ENCODE results near the gene ERMAP.

Gene ERMAP

GRCh38 chr1:42825036-42825851 lies 8.3 kb downstream of the ERMAP start:
- H3K9me3 Mint-ChIP-seq, result no peaks in the 10 kb centered on the region
- H3K4me1 Mint-ChIP-seq, result peaks cover 8% of the 10 kb centered on the region
- H3K27ac Mint-ChIP-seq, result no peak overlapping the region
- H3K4me3 Mint-ChIP-seq, result no peak overlapping the region
- no peaks in the 10 kb centered on the region for H3K27me3 Mint-ChIP-seq
- peaks cover 3% of the 10 kb centered on the region for H3K36me3 Mint-ChIP-seq

GRCh38 chr1:42830631-42831030 lies 13.7 kb downstream of the ERMAP start:
- Mint-ChIP-seq H3K27me3 (no peaks in the 10 kb centered on the region), H3K4me3 (no peak overlapping the region), H3K4me1 (no peaks in the 10 kb centered on the region), H3K27ac (no peak overlapping the region), H3K9me3 (no peaks in the 10 kb centered on the region), H3K36me3 (peaks cover 3% of the 10 kb centered on the region)

GRCh38 chr1:42831273-42831672 lies 14.4 kb downstream of the ERMAP start:
- Mint-ChIP-seq H3K4me3 (no peak overlapping the region), H3K27me3 (no peaks in the 10 kb centered on the region), H3K27ac (no peak overlapping the region), H3K9me3 (no peaks in the 10 kb centered on the region), H3K36me3 (peaks cover 5% of the 10 kb centered on the region), H3K4me1 (no peaks in the 10 kb centered on the region)

- H3K27me3 Mint-ChIP-seq, result no peaks in the 10 kb centered on the region
- H3K4me3 Mint-ChIP-seq, result no peak overlapping the region
- H3K4me1 Mint-ChIP-seq, result no peaks in the 10 kb centered on the region
- no peaks in the 10 kb centered on the region for H3K9me3 Mint-ChIP-seq
- no peak overlapping the region for H3K27ac Mint-ChIP-seq
- peaks cover 5% of the 10 kb centered on the region for H3K36me3 Mint-ChIP-seq
These were observed 15.8 kb downstream of the ERMAP start for GRCh38 chr1:42832641-42833240.

GRCh38 chr1:42833981-42834380 lies 17.1 kb downstream of the ERMAP start:
- Mint-ChIP-seq H3K4me1 (no peaks in the 10 kb centered on the region), H3K27me3 (no peaks in the 10 kb centered on the region), H3K27ac (no peak overlapping the region), H3K4me3 (no peak overlapping the region), H3K36me3 (peaks cover 5% of the 10 kb centered on the region), H3K9me3 (no peaks in the 10 kb centered on the region)

GRCh38 chr1:42834803-42835202 lies 17.9 kb downstream of the ERMAP start:
- Mint-ChIP-seq H3K4me3 (no peak overlapping the region), H3K9me3 (no peaks in the 10 kb centered on the region), H3K27ac (no peak overlapping the region), H3K4me1 (no peaks in the 10 kb centered on the region), H3K36me3 (peaks cover 5% of the 10 kb centered on the region), H3K27me3 (no peaks in the 10 kb centered on the region)

GRCh38 chr1:42835422-42835821 lies 18.5 kb downstream of the ERMAP start:
- no peaks in the 10 kb centered on the region for H3K4me1 Mint-ChIP-seq
- H3K9me3 Mint-ChIP-seq, result no peaks in the 10 kb centered on the region

GRCh38 chr1:42837709-42838108 lies 20.8 kb downstream of the ERMAP start:
- Mint-ChIP-seq H3K36me3 (peaks cover 3% of the 10 kb centered on the region), H3K27me3 (no peaks in the 10 kb centered on the region), H3K4me1 (no peaks in the 10 kb centered on the region), H3K4me3 (no peak overlapping the region), H3K9me3 (no peaks in the 10 kb centered on the region), H3K27ac (no peak overlapping the region)

More at GRCh38 chr1:42835422-42835821, 18.5 kb downstream of the ERMAP start:
- H3K27me3 Mint-ChIP-seq, result no peaks in the 10 kb centered on the region
- H3K27ac Mint-ChIP-seq, result no peak overlapping the region
- H3K4me3 Mint-ChIP-seq, result no peak overlapping the region
- H3K36me3 Mint-ChIP-seq, result peaks cover 5% of the 10 kb centered on the region

- H3K4me1 Mint-ChIP-seq, result no peaks in the 10 kb centered on the region
- no peaks in the 10 kb centered on the region for H3K27me3 Mint-ChIP-seq
- H3K36me3 Mint-ChIP-seq, result peaks cover 3% of the 10 kb centered on the region
- no peaks in the 10 kb centered on the region for H3K9me3 Mint-ChIP-seq
- no peak overlapping the region for H3K27ac Mint-ChIP-seq
- H3K4me3 Mint-ChIP-seq, result no peak overlapping the region
These were observed 21.7 kb downstream of the ERMAP start for GRCh38 chr1:42838482-42839190.

- H3K27me3 Mint-ChIP-seq, result no peaks in the 10 kb centered on the region
- no peak overlapping the region for H3K27ac Mint-ChIP-seq
- no peak overlapping the region for H3K4me3 Mint-ChIP-seq
- peaks cover 4% of the 10 kb centered on the region for H3K4me1 Mint-ChIP-seq
- H3K36me3 Mint-ChIP-seq, result no peaks in the 10 kb centered on the region
- no peaks in the 10 kb centered on the region for H3K9me3 Mint-ChIP-seq
These were observed 24.1 kb downstream of the ERMAP start for GRCh38 chr1:42841010-42841409.

- peaks cover 7% of the 10 kb centered on the region for H3K4me1 Mint-ChIP-seq
- no peaks in the 10 kb centered on the region for H3K36me3 Mint-ChIP-seq
These were observed 24.7 kb downstream of the ERMAP start for GRCh38 chr1:42841440-42842147.

GRCh38 chr1:42844592-42845140 lies 27.7 kb downstream of the ERMAP start:
- Mint-ChIP-seq H3K4me3 (no peak overlapping the region), H3K27ac (no peak overlapping the region), H3K36me3 (peaks cover 7% of the 10 kb centered on the region), H3K27me3 (no peaks in the 10 kb centered on the region), H3K9me3 (no peaks in the 10 kb centered on the region), H3K4me1 (peaks cover 32% of the 10 kb centered on the region)

More at GRCh38 chr1:42841440-42842147, 24.7 kb downstream of the ERMAP start:
- H3K27me3 Mint-ChIP-seq, result no peaks in the 10 kb centered on the region
- no peak overlapping the region for H3K4me3 Mint-ChIP-seq
- H3K9me3 Mint-ChIP-seq, result no peaks in the 10 kb centered on the region
- H3K27ac Mint-ChIP-seq, result no peak overlapping the region

- H3K27ac Mint-ChIP-seq, result no peak overlapping the region
- H3K27me3 Mint-ChIP-seq, result no peaks in the 10 kb centered on the region
- no peaks in the 10 kb centered on the region for H3K9me3 Mint-ChIP-seq
- H3K4me1 Mint-ChIP-seq, result peaks cover 36% of the 10 kb centered on the region
- H3K4me3 Mint-ChIP-seq, result no peak overlapping the region
- H3K36me3 Mint-ChIP-seq, result peaks cover 10% of the 10 kb centered on the region
These were observed 28.3 kb downstream of the ERMAP start for GRCh38 chr1:42845193-42845592.

GRCh38 chr1:42845866-42846256 lies 28.9 kb downstream of the ERMAP start:
- Mint-ChIP-seq H3K4me3 (peak overlapping the region; percentile 92), H3K27ac (peak overlapping the region; percentile 93), H3K4me1 (peaks cover 39% of the 10 kb centered on the region), H3K9me3 (no peaks in the 10 kb centered on the region), H3K36me3 (peaks cover 15% of the 10 kb centered on the region), H3K27me3 (no peaks in the 10 kb centered on the region)

All from activated naive CD4-positive, alpha-beta T cell treated with anti-CD3 and anti-CD28 coated beads, Interleukin-2, amount 50 U/mL, for 24 hours (primary cell).